DOHH2 (cell line): Measurements from ENCODE around the gene TCERG1L.

Experiments
- EZH2phosphoT487 ChIP-seq: fragments of 200-600 bp; sonication (generic); IDR thresholded peaks from 2 replicates; pipeline ENCODE4 v1.6.1; 2017; ENCODE audit warnings: borderline replicate concordance, mild to moderate bottlenecking, antibody characterized with exemption, low read length, moderate library complexity, mixed read lengths
- TF ChIP-seq, protein P1 (sequence below): fragments of 200-600 bp; sonication (generic); IDR thresholded peaks from one replicate; pipeline ENCODE4 v1.5.1; 2014; ENCODE audit warnings: antibody characterized with exemption, mild to moderate bottlenecking, low read depth, low read length; ENCODE audit not compliant: poor library complexity, severe bottlenecking

DNA sequence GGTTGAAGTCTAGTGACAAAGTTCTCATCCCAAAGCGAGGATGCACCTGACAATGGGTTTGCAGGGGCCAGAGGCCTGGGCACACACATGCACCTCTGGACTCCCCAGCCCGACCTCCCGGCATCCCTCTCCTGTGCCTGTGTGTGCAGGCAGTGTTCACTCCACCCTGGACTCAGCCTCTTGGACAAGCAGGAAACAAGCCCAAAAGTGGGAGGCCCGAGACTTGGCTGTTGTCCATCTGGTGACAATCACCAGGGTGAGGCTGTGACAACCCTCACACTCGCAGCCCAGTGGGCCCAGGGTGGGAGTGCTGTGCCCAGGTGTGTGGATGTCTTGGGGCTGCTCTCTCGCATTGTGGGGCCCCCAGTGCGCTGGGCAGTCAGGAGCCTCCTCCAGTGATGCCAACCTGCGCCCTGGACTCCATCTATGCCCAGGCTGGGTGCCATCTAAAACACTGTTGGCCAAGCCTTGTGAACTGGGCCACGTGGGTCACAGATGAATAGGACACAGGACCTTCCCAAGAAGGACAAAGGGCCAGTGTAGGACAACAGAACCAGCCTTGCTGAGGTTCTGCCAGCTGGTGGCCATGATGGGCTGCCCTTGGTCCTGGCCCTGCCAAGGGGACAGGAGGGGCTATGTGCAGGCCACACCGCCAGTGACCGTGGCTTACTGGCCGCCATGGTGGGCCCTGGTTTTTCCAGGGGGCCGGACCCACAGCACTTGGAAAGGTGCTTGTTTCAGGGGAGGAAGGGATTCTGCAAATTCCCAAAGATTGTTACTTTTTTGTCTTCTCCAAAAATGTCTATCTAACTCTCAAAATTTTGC, 144.3 kb downstream of the TCERG1L start:
- TF ChIP-seq, protein P1, sequence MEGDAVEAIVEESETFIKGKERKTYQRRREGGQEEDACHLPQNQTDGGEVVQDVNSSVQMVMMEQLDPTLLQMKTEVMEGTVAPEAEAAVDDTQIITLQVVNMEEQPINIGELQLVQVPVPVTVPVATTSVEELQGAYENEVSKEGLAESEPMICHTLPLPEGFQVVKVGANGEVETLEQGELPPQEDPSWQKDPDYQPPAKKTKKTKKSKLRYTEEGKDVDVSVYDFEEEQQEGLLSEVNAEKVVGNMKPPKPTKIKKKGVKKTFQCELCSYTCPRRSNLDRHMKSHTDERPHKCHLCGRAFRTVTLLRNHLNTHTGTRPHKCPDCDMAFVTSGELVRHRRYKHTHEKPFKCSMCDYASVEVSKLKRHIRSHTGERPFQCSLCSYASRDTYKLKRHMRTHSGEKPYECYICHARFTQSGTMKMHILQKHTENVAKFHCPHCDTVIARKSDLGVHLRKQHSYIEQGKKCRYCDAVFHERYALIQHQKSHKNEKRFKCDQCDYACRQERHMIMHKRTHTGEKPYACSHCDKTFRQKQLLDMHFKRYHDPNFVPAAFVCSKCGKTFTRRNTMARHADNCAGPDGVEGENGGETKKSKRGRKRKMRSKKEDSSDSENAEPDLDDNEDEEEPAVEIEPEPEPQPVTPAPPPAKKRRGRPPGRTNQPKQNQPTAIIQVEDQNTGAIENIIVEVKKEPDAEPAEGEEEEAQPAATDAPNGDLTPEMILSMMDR = no peak
- no peak for TF ChIP-seq EZH2phosphoT487
